CD4-positive, alpha-beta T cell (primary cell): ENCODE measurements around the gene RUNX1. TPM values are rescaled to one million over a fixed set of nuclear protein-coding genes. Genes with fewer than 3 reads are reported as not detected.
A peak's percentile ranks its signal among the peaks of the same experiment; 100 is the strongest.

Experiments
- ATAC-seq: fragments of 200-7000 bp; cut with Tn5 transposase; one replicate; pipeline ENCODE4 v1.10.0; 2022; ENCODE audit warnings: mild to moderate bottlenecking; ENCODE audit not compliant: poor library complexity
- CTCF ChIA-PET: fragments of 350-600 bp; sonication (Branson Sonifier 250); formaldehyde crosslinking; loops from one replicate; lab custom pipeline; 2021; ENCODE audit warnings: antibody characterized with exemption, inconsistent platforms; lab: Charles Lee
- POLR2A ChIA-PET: fragments of 350-600 bp; sonication (Branson Sonifier 250); formaldehyde crosslinking; loops from one replicate; lab custom pipeline; 2021; ENCODE audit warnings: antibody characterized with exemption, inconsistent platforms; lab: Charles Lee
- DNase-seq, 14 experiments: peaks; one replicate each; pipeline ENCODE4 v3.0.0-alpha.2; 2013 to 2020; ENCODE audit warnings: mixed read lengths in 2 of 14
- H3K27ac ChIP-seq, 2 donors: one replicate each; pipeline versions ENCODE4 v1.5.1 to v1.7.0; 2013; ENCODE audit warnings: low read length in 2 of 2, low read depth in 1 of 2, mild to moderate bottlenecking in 1 of 2
- H3K27me3 ChIP-seq, 2 experiments: 1 replicate in 1 of 2; 2 replicates in 1 of 2; pipeline versions ENCODE4 v1.6.1 to v1.7.0; 2013; ENCODE audit warnings: low read length in 2 of 2, control low read depth in 1 of 2, mild to moderate bottlenecking in 1 of 2, moderate library complexity in 1 of 2; ENCODE audit not compliant: insufficient read depth in 2 of 2, control insufficient read depth in 1 of 2
- H3K36me3 ChIP-seq: one replicate; pipeline ENCODE4 v1.6.1; 2013; ENCODE audit warnings: low read length, control low read depth; ENCODE audit not compliant: insufficient read depth
- H3K4me1 ChIP-seq: one replicate; pipeline ENCODE4 v1.6.1; 2013; ENCODE audit warnings: low read length, control low read depth; ENCODE audit not compliant: insufficient read depth
- H3K4me3 ChIP-seq: one replicate; pipeline ENCODE4 v1.5.1; 2013; ENCODE audit warnings: mild to moderate bottlenecking, low read length, moderate library complexity
- H3K9me3 ChIP-seq, 2 experiments: 1 replicate in 1 of 2; 2 replicates in 1 of 2; pipeline versions ENCODE4 v1.6.1 to v1.7.0; 2013; ENCODE audit warnings: low read length in 2 of 2, mild to moderate bottlenecking in 2 of 2, control low read depth in 1 of 2, moderate library complexity in 1 of 2; ENCODE audit not compliant: control insufficient read depth in 1 of 2, insufficient read depth in 1 of 2
- H3K27ac Mint-ChIP-seq: one replicate; pipeline ENCODE4 v1.8.0; 2020; ENCODE audit warnings: mixed read lengths
- H3K27me3 Mint-ChIP-seq: one replicate; pipeline ENCODE4 v1.8.0; 2021; ENCODE audit warnings: mixed read lengths
- H3K36me3 Mint-ChIP-seq: one replicate; pipeline ENCODE4 v1.8.0; 2021; ENCODE audit warnings: low read depth, mixed read lengths
- H3K4me1 Mint-ChIP-seq: one replicate; pipeline ENCODE4 v1.8.0; 2021; ENCODE audit warnings: low read depth, mixed read lengths
- H3K4me3 Mint-ChIP-seq: one replicate; pipeline ENCODE4 v1.8.0; 2020; ENCODE audit warnings: mild to moderate bottlenecking, mixed read lengths
- H3K9me3 Mint-ChIP-seq: one replicate; pipeline ENCODE4 v1.8.0; 2020; ENCODE audit warnings: mixed read lengths
- CTCF ChIP-seq: fragments of 200-600 bp; IDR thresholded peaks from one replicate; pipeline ENCODE4 v1.8.0; 2022; ENCODE audit warnings: antibody characterized with exemption, mild to moderate bottlenecking
- intact Hi-C, 2 experiments: fragments of 100-400 bp; cut with DNase I in 1 of 2; cut with micrococcal nuclease in 1 of 2; formaldehyde crosslinking; loops; one replicate each; pipeline versions ENCODE4 v1.15.1 to v1.9.0; 2023 to 2025; cut with DNase I, micrococcal nuclease
- total RNA-seq, 174 experiments: library from RNA in 2 of 174; stranded (reverse) in 2 of 174; gene quantifications; one replicate each; pipeline ENCODE4 v1.2.3 and lab custom pipeline; 2021 to 2026

RUNX1 gene
- total RNA-seq, 2 experiments from 2014 or later = 71.7 to 74.3 TPM

GRCh38 chr21:34807881-34808568 is 241.1 kb downstream of the RUNX1 start:
- Mint-ChIP-seq H3K27me3 (no peaks in the 10 kb centered on the region), H3K4me3 (peak overlapping the region; percentile 17), H3K4me1 (peaks cover 81% of the 10 kb centered on the region), H3K27ac (peak overlapping the region; percentile 94), H3K9me3 (no peaks in the 10 kb centered on the region), H3K36me3 (peaks cover 92% of the 10 kb centered on the region)
- intact Hi-C loops = loop anchor here in 1 of 2 experiments (10.0 kb wide), 1 partner anchor 807 kb away; no protein-coding TSS in a partner anchor
- Histone ChIP-seq H3K9me3 (peaks cover 0 to 6% of the 10 kb centered on the region in 2 experiments), H3K4me1 (peaks cover 58% of the 10 kb centered on the region), H3K4me3 (no peak overlapping the region), H3K36me3 (peaks cover 47% of the 10 kb centered on the region), H3K27me3 (no peaks in the 10 kb centered on the region), H3K27ac (peak overlapping the region; percentile 57 to 67)
- ATAC-seq = peak; percentile 41
- POLR2A ChIA-PET = no interaction called here
- CTCF ChIA-PET = interaction anchor here (0.9 to 2.1 kb wide), 6 partner anchors 29 to 239 kb away, joined by 3 to 7 read pairs (median 4); no protein-coding TSS in a partner anchor
- peak; percentile 18 to 74 (median 37) for DNase-seq
- TF ChIP-seq CTCF = no peak

GRCh38 chr21:34807146-34807880 is 241.8 kb downstream of the RUNX1 start:
- H3K4me3 ChIP-seq = no peak overlapping the region
- no peaks in the 10 kb centered on the region for H3K27me3 ChIP-seq
- peak; percentile 83 for ATAC-seq
- peaks cover 51% of the 10 kb centered on the region for H3K4me1 ChIP-seq
- no peak for TF ChIP-seq CTCF
- peak overlapping the region; percentile 94 for H3K27ac Mint-ChIP-seq
- peak overlapping the region; percentile 54 to 67 for H3K27ac ChIP-seq
- no peaks in the 10 kb centered on the region for H3K27me3 Mint-ChIP-seq
- peak overlapping the region; percentile 17 for H3K4me3 Mint-ChIP-seq
- POLR2A ChIA-PET = interaction anchor here (1.0 kb wide), 1 partner anchor 83 kb away, joined by 3 read pairs; no protein-coding TSS in a partner anchor
- DNase-seq = peak in 13 of 14 experiments; percentile 23 to 82 (median 52)
- peaks cover 92% of the 10 kb centered on the region for H3K36me3 Mint-ChIP-seq
- intact Hi-C loops = loop anchor here in 1 of 2 experiments (10.0 kb wide), 1 partner anchor 807 kb away; no protein-coding TSS in a partner anchor
- H3K9me3 Mint-ChIP-seq = no peaks in the 10 kb centered on the region
- peaks cover 0 to 6% of the 10 kb centered on the region in 2 experiments for H3K9me3 ChIP-seq
- CTCF ChIA-PET = interaction anchor here (0.9 to 1.5 kb wide), 4 partner anchors 29 to 240 kb away, joined by 3 to 7 read pairs (median 4); no protein-coding TSS in a partner anchor
- H3K4me1 Mint-ChIP-seq = peaks cover 74% of the 10 kb centered on the region
- H3K36me3 ChIP-seq = peaks cover 46% of the 10 kb centered on the region

GRCh38 chr21:34806423-34806822 is 242.7 kb downstream of the RUNX1 start:
- Histone ChIP-seq H3K27me3 (no peaks in the 10 kb centered on the region), H3K9me3 (peaks cover 0 to 6% of the 10 kb centered on the region in 2 experiments), H3K36me3 (peaks cover 48% of the 10 kb centered on the region), H3K4me1 (peaks cover 43% of the 10 kb centered on the region), H3K27ac (no peak overlapping the region), H3K4me3 (no peak overlapping the region)
- H3K9me3 Mint-ChIP-seq = no peaks in the 10 kb centered on the region
- CTCF ChIA-PET = no interaction called here
- no peaks in the 10 kb centered on the region for H3K27me3 Mint-ChIP-seq
- intact Hi-C loops = loop anchor here in 1 of 2 experiments (10.0 kb wide), 1 partner anchor 808 kb away; no protein-coding TSS in a partner anchor
- peaks cover 91% of the 10 kb centered on the region for H3K36me3 Mint-ChIP-seq
- peaks cover 65% of the 10 kb centered on the region for H3K4me1 Mint-ChIP-seq
- peak overlapping the region; percentile 94 for H3K27ac Mint-ChIP-seq
- POLR2A ChIA-PET = interaction anchor here (1.0 kb wide), 1 partner anchor 84 kb away, joined by 3 read pairs; no protein-coding TSS in a partner anchor
- TF ChIP-seq CTCF = no peak
- ATAC-seq (no peak), DNase-seq (no peak)
- no peak overlapping the region for H3K4me3 Mint-ChIP-seq
